GM23248 (cell line): ENCODE data around the gene ZEB2. TPM values are rescaled to one million over a fixed set of nuclear protein-coding genes. Genes with fewer than 3 reads are reported as not detected.

Experiments used
- DNase-seq: peaks from one replicate; pipeline ENCODE4 v3.0.0-alpha.2; 2015
- H2AFZ ChIP-seq: fragments of 200-600 bp; sonication (generic); 2 replicates; pipeline ENCODE4 v1.6.1; 2016; ENCODE audit warnings: antibody characterized with exemption
- H3F3A ChIP-seq: fragments of 200-600 bp; sonication (generic); 2 replicates; pipeline ENCODE4 v1.6.1; 2016; ENCODE audit warnings: mild to moderate bottlenecking, antibody characterized with exemption, mixed run types; ENCODE audit not compliant: insufficient read depth
- H3K27ac ChIP-seq: fragments of 200-600 bp; sonication (generic); 2 replicates; pipeline ENCODE4 v1.5.1; 2016; ENCODE audit warnings: mild to moderate bottlenecking
- H3K27me3 ChIP-seq: fragments of 200-600 bp; sonication (generic); replicated peaks from 2 replicates; pipeline ENCODE4 v1.6.1; 2016; ENCODE audit warnings: mild to moderate bottlenecking; ENCODE audit not compliant: insufficient read depth
- H3K36me3 ChIP-seq: fragments of 200-600 bp; sonication (generic); 2 replicates; pipeline ENCODE4 v1.6.1; 2016; ENCODE audit warnings: low read depth, mild to moderate bottlenecking
- H3K4me1 ChIP-seq: fragments of 200-600 bp; sonication (generic); 2 replicates; pipeline ENCODE4 v1.6.1; 2016; ENCODE audit warnings: mild to moderate bottlenecking; ENCODE audit not compliant: insufficient read depth
- H3K4me2 ChIP-seq: fragments of 200-600 bp; sonication (generic); one replicate; pipeline ENCODE4 v1.6.1; 2016; ENCODE audit warnings: mild to moderate bottlenecking; ENCODE audit not compliant: unreplicated experiment
- H3K4me3 ChIP-seq: fragments of 200-600 bp; sonication (generic); 2 replicates; pipeline ENCODE4 v1.5.1; 2016; ENCODE audit warnings: mild to moderate bottlenecking
- H3K79me2 ChIP-seq: fragments of 200-600 bp; sonication (generic); 2 replicates; pipeline ENCODE4 v1.6.1; 2016; ENCODE audit warnings: mild to moderate bottlenecking; ENCODE audit not compliant: insufficient read depth
- H3K9ac ChIP-seq: fragments of 200-600 bp; sonication (generic); 2 replicates; pipeline ENCODE4 v1.6.1; 2016; ENCODE audit warnings: mild to moderate bottlenecking
- H3K9me2 ChIP-seq: fragments of 200-600 bp; sonication (generic); 2 replicates; pipeline ENCODE4 v1.6.1; 2016; ENCODE audit warnings: mixed run types, mild to moderate bottlenecking, moderate library complexity; ENCODE audit not compliant: insufficient read depth
- H3K9me3 ChIP-seq: fragments of 200-600 bp; sonication (generic); one replicate; pipeline ENCODE4 v1.6.1; 2017; ENCODE audit warnings: low read depth
- H4K20me1 ChIP-seq: fragments of 200-600 bp; sonication (generic); 2 replicates; pipeline ENCODE4 v1.6.0; 2016; ENCODE audit not compliant: insufficient read depth
- EZH2 ChIP-seq: fragments of 200-600 bp; sonication (generic); IDR thresholded peaks from 2 replicates; pipeline ENCODE4 v1.6.1; 2018; ENCODE audit warnings: antibody characterized with exemption, mild to moderate bottlenecking; ENCODE audit not compliant: insufficient read depth, poor library complexity, severe bottlenecking
- EZH2phosphoT487 ChIP-seq: fragments of 200-600 bp; sonication (generic); IDR thresholded peaks from 2 replicates; pipeline ENCODE4 v1.6.1; 2018; ENCODE audit warnings: antibody characterized with exemption, moderate library complexity, mild to moderate bottlenecking, low read depth; ENCODE audit not compliant: insufficient read depth
- WGBS, 2 experiments: methylation state at CpG; one replicate each; pipeline ENCODE4 v1.1.6; 2015 to 2017; ENCODE audit warnings: low lambda C conversion rate in 2 of 2, low coverage in 1 of 2; ENCODE audit errors: missing lambda C conversion rate in 2 of 2; 5-methylcytosine and 5-hydroxymethylcytosine counted together
- in situ Hi-C: fragments of 300-500 bp; cut with MboI; formaldehyde crosslinking; loops from 2 replicates; pipeline ENCODE4 v1.15.0; 2020
- polyA plus RNA-seq: library from polyadenylated mRNA; unstranded; fragments of >200 nt; fragmentation: Nextera tagmentation; extraction: Ambion mirVana; gene quantifications from 2 replicates; pipeline ENCODE4 v1.2.1, GENCODE V29; 2016
- total RNA-seq: library from RNA; depleted of rRNA; stranded (reverse); fragments of >200 nt; shearing (Covaris generic); gene quantifications from 2 replicates; pipeline ENCODE4 v1.2.3, GENCODE V29; 2014; rRNA removed

Gene ZEB2
- total RNA-seq (36.4 and 46.8 TPM in 2 replicates), polyA plus RNA-seq (25.6 and 26.2 TPM in 2 replicates)

- in situ Hi-C loops, result loop anchor here (10.0 kb wide), 2 partner anchors 575 to 1235 kb away; no protein-coding TSS in a partner anchor
- Histone ChIP-seq H3K9me2 (no peaks in the 10 kb centered on the region), H3F3A (peaks cover 30% of the 10 kb centered on the region), H3K27ac (peak within 1 kb of the TSS; percentile 52), H3K4me2 (peak within 1 kb of the TSS; percentile 96), H2AFZ (peak within 1 kb of the TSS; percentile 94), H3K79me2 (peaks cover 41% of the 10 kb centered on the region), H3K9me3 (no peaks in the 10 kb centered on the region), H3K4me1 (peaks cover 26% of the 10 kb centered on the region), H3K9ac (peak within 1 kb of the TSS; percentile 99), H4K20me1 (no peaks in the 10 kb centered on the region), H3K27me3 (no peaks in the 10 kb centered on the region), H3K4me3 (peak within 1 kb of the TSS; percentile 87), H3K36me3 (no peaks in the 10 kb centered on the region)
- TF ChIP-seq EZH2phosphoT487, result no peak
- no peak for TF ChIP-seq EZH2
- 1 to 2% methylated on average over 21 to 29 of the region's 29 CpGs for WGBS, 2 experiments
- DNase-seq, result peak; percentile 92
Measured at GRCh38 chr2:144519934-144520731, at the start of gene ZEB2. ZEB2 (minus strand) TSS chr2:144520119; CDS start chr2:144517350, 2,769 bp downstream.

GRCh38 chr2:144567745-144568144 is 47.8 kb upstream of the ZEB2 start:
- no peak overlapping the region for H3K9ac ChIP-seq
- H3K9me2 ChIP-seq, result no peaks in the 10 kb centered on the region
- H3K9me3 ChIP-seq, result no peaks in the 10 kb centered on the region
- H3K27ac ChIP-seq, result no peak overlapping the region
- no peaks in the 10 kb centered on the region for H3K4me1 ChIP-seq
- no peaks in the 10 kb centered on the region for H3F3A ChIP-seq
- WGBS, 2 experiments, result 78 to 79% methylated on average over 4 of the region's 4 CpGs
- no peak overlapping the region for H3K4me3 ChIP-seq
- no peaks in the 10 kb centered on the region for H4K20me1 ChIP-seq
- TF ChIP-seq EZH2, result no peak
- no peak for TF ChIP-seq EZH2phosphoT487
- H3K79me2 ChIP-seq, result no peaks in the 10 kb centered on the region
- H3K36me3 ChIP-seq, result no peaks in the 10 kb centered on the region
- in situ Hi-C loops, result no loop called here
- no peak for DNase-seq
- no peaks in the 10 kb centered on the region for H3K27me3 ChIP-seq
- no peak overlapping the region for H2AFZ ChIP-seq
- H3K4me2 ChIP-seq, result no peak overlapping the region

GRCh38 chr2:144566448-144566847 is 46.5 kb upstream of the ZEB2 start:
- H3K9me3 ChIP-seq, result no peaks in the 10 kb centered on the region
- in situ Hi-C loops, result no loop called here
- no peaks in the 10 kb centered on the region for H3K4me1 ChIP-seq
- H3K4me3 ChIP-seq, result no peak overlapping the region
- no peaks in the 10 kb centered on the region for H3K27me3 ChIP-seq
- WGBS, 2 experiments, result 55 to 57% methylated on average over 2 of the region's 2 CpGs
- no peak overlapping the region for H3K4me2 ChIP-seq
- no peak overlapping the region for H3K27ac ChIP-seq
- H4K20me1 ChIP-seq, result no peaks in the 10 kb centered on the region
- no peaks in the 10 kb centered on the region for H3K36me3 ChIP-seq
- DNase-seq, result no peak
- TF ChIP-seq EZH2, result no peak
- TF ChIP-seq EZH2phosphoT487, result no peak
- H3K9me2 ChIP-seq, result no peaks in the 10 kb centered on the region
- no peaks in the 10 kb centered on the region for H3K79me2 ChIP-seq
- H3F3A ChIP-seq, result no peaks in the 10 kb centered on the region
- H3K9ac ChIP-seq, result no peak overlapping the region
- H2AFZ ChIP-seq, result no peak overlapping the region

- WGBS, 2 experiments, result 74% methylated on average over 1 of the region's 1 CpG; no CpG with 5 or more reads in 1 of the 2 experiments
- H3K9ac ChIP-seq, result no peak overlapping the region
- no peaks in the 10 kb centered on the region for H3K9me3 ChIP-seq
- H3K4me2 ChIP-seq, result no peak overlapping the region
- no peaks in the 10 kb centered on the region for H3K79me2 ChIP-seq
- H3K4me1 ChIP-seq, result no peaks in the 10 kb centered on the region
- no peak overlapping the region for H3K4me3 ChIP-seq
- no peak overlapping the region for H3K27ac ChIP-seq
- H3K9me2 ChIP-seq, result no peaks in the 10 kb centered on the region
- H3F3A ChIP-seq, result no peaks in the 10 kb centered on the region
- H3K36me3 ChIP-seq, result no peaks in the 10 kb centered on the region
- no peak overlapping the region for H2AFZ ChIP-seq
- H4K20me1 ChIP-seq, result no peaks in the 10 kb centered on the region
- H3K27me3 ChIP-seq, result no peaks in the 10 kb centered on the region
- TF ChIP-seq EZH2 (no peak), EZH2phosphoT487 (no peak)
- in situ Hi-C loops, result no loop called here
- no peak for DNase-seq
Measured at GRCh38 chr2:144560251-144560650, 40.3 kb upstream of the ZEB2 start.
